K562 (cell line): ENCODE measurements around the gene LRFN4. TPM values are rescaled to one million over a fixed set of nuclear protein-coding genes. Genes with fewer than 3 reads are reported as not detected.

Experiments used
- BACH1 ChIP-seq: fragments of 200-800 bp; sonication (Bioruptor generic); IDR thresholded peaks from 2 replicates; pipeline ENCODE4 v1.6.1; 2016; ENCODE audit warnings: missing genetic modification characterization, missing compliant biosample characterization
- DNMT1 ChIP-seq: fragments of 450-650 bp; IDR thresholded peaks from 2 replicates; pipeline ENCODE4 v1.6.1; 2016; ENCODE audit warnings: antibody characterized with exemption, mild to moderate bottlenecking
- EWSR1 ChIP-seq: fragments of 450-650 bp; IDR thresholded peaks from 2 replicates; pipeline ENCODE4 v1.6.1; 2018; ENCODE audit warnings: borderline replicate concordance, mild to moderate bottlenecking, low read depth, moderate library complexity; ENCODE audit not compliant: partially characterized antibody
- KDM1A ChIP-seq, 2 experiments: fragments of 450-650 bp; IDR thresholded peaks; 2 replicates each; pipeline ENCODE4 v1.6.1; 2016; ENCODE audit warnings: mild to moderate bottlenecking in 2 of 2
- NELFE ChIP-seq: IDR thresholded peaks from 2 replicates; pipeline ENCODE4 v1.6.1; 2011; ENCODE audit warnings: mild to moderate bottlenecking; ENCODE audit not compliant: insufficient read depth, insufficient read length
- NR2F6 ChIP-seq: fragments of 450-650 bp; formaldehyde crosslinking; IDR thresholded peaks from 2 replicates; pipeline ENCODE4 v1.4.0; 2020; ENCODE audit warnings: mild to moderate bottlenecking
- PHB2 ChIP-seq: fragments of 450-650 bp; IDR thresholded peaks from 2 replicates; pipeline ENCODE4 v1.6.1; 2017; ENCODE audit warnings: low read depth
- PHTF2 ChIP-seq: fragments of 250-450 bp; sonication (Bioruptor Pico); IDR thresholded peaks from 2 replicates; pipeline ENCODE4 v1.5.0; 2021; ENCODE audit warnings: mild to moderate bottlenecking
- TARDBP ChIP-seq: fragments of 450-650 bp; IDR thresholded peaks from 2 replicates; pipeline ENCODE4 v1.6.1; 2016
- ZBTB1 ChIP-seq: sonication (generic); formaldehyde crosslinking; IDR thresholded peaks from 2 replicates; pipeline ENCODE4 v1.8.1; 2023; ENCODE audit warnings: missing genetic modification reagents, low read depth, mild to moderate bottlenecking, borderline replicate concordance
- ZNF263 ChIP-seq: sonication (generic); formaldehyde crosslinking; IDR thresholded peaks from 2 replicates; pipeline ENCODE4 v1.8.0; 2022; ENCODE audit warnings: mild to moderate bottlenecking, missing genetic modification reagents, borderline replicate concordance
- ZNF316 ChIP-seq: fragments of 450-650 bp; IDR thresholded peaks from 2 replicates; pipeline ENCODE4 v1.6.1; 2016
- ZNF444 ChIP-seq: fragments of 250-450 bp; sonication (Bioruptor Pico); IDR thresholded peaks from 2 replicates; pipeline ENCODE4 v1.4.0; 2020; ENCODE audit warnings: mild to moderate bottlenecking, moderate library complexity
- ZNF586 ChIP-seq: fragments of 450-650 bp; formaldehyde crosslinking; conservative IDR thresholded peaks from 2 replicates; pipeline ENCODE4 v1.4.0; 2020; ENCODE audit warnings: mild to moderate bottlenecking, moderate library complexity
- ZNF766 ChIP-seq: fragments of 200-800 bp; sonication (Bioruptor generic); conservative IDR thresholded peaks from 2 replicates; pipeline ENCODE4 v1.6.1; 2016; ENCODE audit warnings: missing genetic modification characterization, missing compliant biosample characterization
- polyA plus RNA-seq, 8 experiments: library from polyadenylated mRNA; depleted of rRNA in 4 of 8; stranded (reverse) in 5 of 8; unstranded in 3 of 8; fragments of >200 nt; fragmentation: Nextera tagmentation in 2 of 8; fragmentation: Illumina TruSeq in 1 of 8; extraction: Ambion mirVana in 2 of 8; extraction: Trizol in 1 of 8; gene quantifications; 2 replicates each; pipeline versions ENCODE4 v1.2.1 to v1.2.3, GENCODE V29; 2011 to 2014; ENCODE audit warnings: inconsistent platforms in 1 of 8, missing spikeins in 1 of 8
- total RNA-seq, 7 experiments: library from RNA; depleted of rRNA in 6 of 7; stranded (reverse); fragments of >200 nt in 6 of 7; fragmentation: Illumina TruSeq in 2 of 7; extraction: Trizol in 2 of 7; gene quantifications; 2 replicates each; pipeline versions ENCODE4 v1.2.1 to v1.2.3, GENCODE V29; 2011 to 2021; ENCODE audit warnings: low replicate concordance in 1 of 7
- TF ChIP-seq, protein P1 (sequence below): fragments of 250-450 bp; sonication (Bioruptor Pico); IDR thresholded peaks from 2 replicates; pipeline ENCODE4 v1.4.0; 2020; ENCODE audit warnings: mild to moderate bottlenecking, moderate library complexity, borderline replicate concordance
- TF ChIP-seq, protein P2 (sequence below): fragments of 250-450 bp; sonication (Bioruptor Pico); IDR thresholded peaks from 2 replicates; pipeline ENCODE4 v1.8.0; 2021; ENCODE audit warnings: borderline replicate concordance, mild to moderate bottlenecking, moderate library complexity; ENCODE audit not compliant: poor library complexity, severe bottlenecking
- TF ChIP-seq, protein P3 (sequence below): sonication (generic); formaldehyde crosslinking; IDR thresholded peaks from 2 replicates; pipeline ENCODE4 v1.8.1; 2022; ENCODE audit warnings: missing genetic modification reagents
- TF ChIP-seq, protein P4 (sequence below): fragments of 200-400 bp; formaldehyde crosslinking; IDR thresholded peaks from 2 replicates; pipeline ENCODE4 v1.6.1; 2017; ENCODE audit warnings: mild to moderate bottlenecking, low read depth, low read length, moderate library complexity
- TF ChIP-seq, protein P5 (sequence below): fragments of 450-650 bp; IDR thresholded peaks from 2 replicates; pipeline ENCODE4 v1.6.1; 2016; ENCODE audit warnings: antibody characterized with exemption

The LRFN4 gene
- total and polyA plus RNA-seq, 9 of the 15 experiments (the other 6 are each of a cell fraction or from before 2014, with no cell fraction given): 0.10 to 60.1 (median 6.7) TPM

DNA sequence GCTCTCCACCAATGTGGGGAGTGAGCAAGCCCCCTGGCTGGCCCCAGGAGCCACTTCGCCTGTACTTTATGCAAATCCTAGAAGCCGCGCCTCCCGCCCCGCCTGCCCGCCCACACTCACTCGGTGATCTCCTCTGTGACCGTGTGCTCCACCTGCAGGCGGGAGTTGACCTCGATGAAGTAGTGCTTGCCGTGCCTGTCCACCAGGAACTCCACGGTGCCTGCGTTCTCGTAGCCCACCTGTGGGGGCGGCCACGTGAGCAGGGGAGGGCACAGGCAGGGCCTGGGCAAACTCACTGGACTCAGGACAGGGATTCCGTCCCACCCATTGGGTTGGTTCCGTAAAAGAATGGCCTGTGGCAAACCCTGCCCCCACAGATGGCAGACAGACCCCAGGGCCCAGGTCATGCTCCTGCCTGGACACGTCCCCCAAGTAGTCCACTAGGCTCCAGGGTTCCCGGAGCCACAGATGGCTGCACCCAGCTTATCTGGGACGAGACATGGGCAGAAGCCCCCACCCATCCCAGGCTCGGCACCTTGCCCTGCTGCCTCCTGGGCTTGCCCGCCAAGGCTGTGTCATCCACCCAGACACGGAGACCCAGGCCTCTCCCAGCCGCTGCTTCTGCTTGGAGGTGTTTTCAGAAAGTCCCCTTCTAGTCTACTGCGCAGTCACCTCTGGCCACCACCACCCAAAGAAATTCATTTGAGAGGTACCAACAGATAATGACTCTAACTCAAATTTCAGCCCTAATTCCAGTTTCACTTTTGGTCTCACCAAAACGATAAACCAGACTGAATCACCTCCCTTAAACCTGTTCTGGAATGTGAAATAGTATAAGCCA is 12.1 kb downstream of the LRFN4 start (continued):
- TF ChIP-seq, protein P1, sequence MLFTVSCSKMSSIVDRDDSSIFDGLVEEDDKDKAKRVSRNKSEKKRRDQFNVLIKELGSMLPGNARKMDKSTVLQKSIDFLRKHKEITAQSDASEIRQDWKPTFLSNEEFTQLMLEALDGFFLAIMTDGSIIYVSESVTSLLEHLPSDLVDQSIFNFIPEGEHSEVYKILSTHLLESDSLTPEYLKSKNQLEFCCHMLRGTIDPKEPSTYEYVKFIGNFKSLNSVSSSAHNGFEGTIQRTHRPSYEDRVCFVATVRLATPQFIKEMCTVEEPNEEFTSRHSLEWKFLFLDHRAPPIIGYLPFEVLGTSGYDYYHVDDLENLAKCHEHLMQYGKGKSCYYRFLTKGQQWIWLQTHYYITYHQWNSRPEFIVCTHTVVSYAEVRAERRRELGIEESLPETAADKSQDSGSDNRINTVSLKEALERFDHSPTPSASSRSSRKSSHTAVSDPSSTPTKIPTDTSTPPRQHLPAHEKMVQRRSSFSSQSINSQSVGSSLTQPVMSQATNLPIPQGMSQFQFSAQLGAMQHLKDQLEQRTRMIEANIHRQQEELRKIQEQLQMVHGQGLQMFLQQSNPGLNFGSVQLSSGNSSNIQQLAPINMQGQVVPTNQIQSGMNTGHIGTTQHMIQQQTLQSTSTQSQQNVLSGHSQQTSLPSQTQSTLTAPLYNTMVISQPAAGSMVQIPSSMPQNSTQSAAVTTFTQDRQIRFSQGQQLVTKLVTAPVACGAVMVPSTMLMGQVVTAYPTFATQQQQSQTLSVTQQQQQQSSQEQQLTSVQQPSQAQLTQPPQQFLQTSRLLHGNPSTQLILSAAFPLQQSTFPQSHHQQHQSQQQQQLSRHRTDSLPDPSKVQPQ (CRISPR knock-in tag): no peak
- TF ChIP-seq, protein P2, sequence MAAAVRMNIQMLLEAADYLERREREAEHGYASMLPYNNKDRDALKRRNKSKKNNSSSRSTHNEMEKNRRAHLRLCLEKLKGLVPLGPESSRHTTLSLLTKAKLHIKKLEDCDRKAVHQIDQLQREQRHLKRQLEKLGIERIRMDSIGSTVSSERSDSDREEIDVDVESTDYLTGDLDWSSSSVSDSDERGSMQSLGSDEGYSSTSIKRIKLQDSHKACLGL (CRISPR knock-in tag): no peak
- no peak for TF ChIP-seq NELFE
- TF ChIP-seq PHTF2: no peak
- no peak for TF ChIP-seq ZNF586
- TF ChIP-seq EWSR1: no peak
- TF ChIP-seq BACH1 (tag): no peak
- no peak for TF ChIP-seq ZNF766 (CRISPR knock-in tag)
- no peak for TF ChIP-seq TARDBP
- TF ChIP-seq, protein P3, sequence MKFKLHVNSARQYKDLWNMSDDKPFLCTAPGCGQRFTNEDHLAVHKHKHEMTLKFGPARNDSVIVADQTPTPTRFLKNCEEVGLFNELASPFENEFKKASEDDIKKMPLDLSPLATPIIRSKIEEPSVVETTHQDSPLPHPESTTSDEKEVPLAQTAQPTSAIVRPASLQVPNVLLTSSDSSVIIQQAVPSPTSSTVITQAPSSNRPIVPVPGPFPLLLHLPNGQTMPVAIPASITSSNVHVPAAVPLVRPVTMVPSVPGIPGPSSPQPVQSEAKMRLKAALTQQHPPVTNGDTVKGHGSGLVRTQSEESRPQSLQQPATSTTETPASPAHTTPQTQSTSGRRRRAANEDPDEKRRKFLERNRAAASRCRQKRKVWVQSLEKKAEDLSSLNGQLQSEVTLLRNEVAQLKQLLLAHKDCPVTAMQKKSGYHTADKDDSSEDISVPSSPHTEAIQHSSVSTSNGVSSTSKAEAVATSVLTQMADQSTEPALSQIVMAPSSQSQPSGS (CRISPR knock-in tag): no peak
- no peak for TF ChIP-seq DNMT1
- no peak for TF ChIP-seq KDM1A (IDR thresholded peaks at IDR 0.05)
- TF ChIP-seq, protein P4, sequence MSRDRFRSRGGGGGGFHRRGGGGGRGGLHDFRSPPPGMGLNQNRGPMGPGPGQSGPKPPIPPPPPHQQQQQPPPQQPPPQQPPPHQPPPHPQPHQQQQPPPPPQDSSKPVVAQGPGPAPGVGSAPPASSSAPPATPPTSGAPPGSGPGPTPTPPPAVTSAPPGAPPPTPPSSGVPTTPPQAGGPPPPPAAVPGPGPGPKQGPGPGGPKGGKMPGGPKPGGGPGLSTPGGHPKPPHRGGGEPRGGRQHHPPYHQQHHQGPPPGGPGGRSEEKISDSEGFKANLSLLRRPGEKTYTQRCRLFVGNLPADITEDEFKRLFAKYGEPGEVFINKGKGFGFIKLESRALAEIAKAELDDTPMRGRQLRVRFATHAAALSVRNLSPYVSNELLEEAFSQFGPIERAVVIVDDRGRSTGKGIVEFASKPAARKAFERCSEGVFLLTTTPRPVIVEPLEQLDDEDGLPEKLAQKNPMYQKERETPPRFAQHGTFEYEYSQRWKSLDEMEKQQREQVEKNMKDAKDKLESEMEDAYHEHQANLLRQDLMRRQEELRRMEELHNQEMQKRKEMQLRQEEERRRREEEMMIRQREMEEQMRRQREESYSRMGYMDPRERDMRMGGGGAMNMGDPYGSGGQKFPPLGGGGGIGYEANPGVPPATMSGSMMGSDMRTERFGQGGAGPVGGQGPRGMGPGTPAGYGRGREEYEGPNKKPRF: no peak
- no peak for TF ChIP-seq NR2F6 (CRISPR knock-in tag)
- TF ChIP-seq ZBTB1 (CRISPR knock-in tag): no peak
- TF ChIP-seq ZNF263 (CRISPR knock-in tag): peak; percentile 30; the same call in 1 of the 2 replicates
- no peak for TF ChIP-seq PHB2
- TF ChIP-seq ZNF316: no peak
- TF ChIP-seq, protein P5, sequence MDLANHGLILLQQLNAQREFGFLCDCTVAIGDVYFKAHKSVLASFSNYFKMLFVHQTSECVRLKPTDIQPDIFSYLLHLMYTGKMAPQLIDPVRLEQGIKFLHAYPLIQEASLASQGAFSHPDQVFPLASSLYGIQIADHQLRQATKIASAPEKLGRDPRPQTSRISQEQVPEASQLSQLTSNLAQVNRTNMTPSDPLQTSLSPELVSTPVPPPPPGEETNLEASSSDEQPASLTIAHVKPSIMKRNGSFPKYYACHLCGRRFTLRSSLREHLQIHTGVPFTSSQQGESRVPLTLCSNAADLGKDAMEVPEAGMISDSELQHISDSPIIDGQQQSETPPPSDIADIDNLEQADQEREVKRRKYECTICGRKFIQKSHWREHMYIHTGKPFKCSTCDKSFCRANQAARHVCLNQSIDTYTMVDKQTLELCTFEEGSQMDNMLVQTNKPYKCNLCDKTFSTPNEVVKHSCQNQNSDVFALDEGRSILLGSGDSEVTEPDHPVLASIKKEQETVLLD: peak; percentile 69; the same call in 1 of the 2 replicates
- no peak for TF ChIP-seq ZNF444 (CRISPR knock-in tag)
